Astrocyte (in vitro differentiated cells and primary cell): Measurements from ENCODE around the gene ITM2C.

Experiments used
- EZH2 ChIP-seq: IDR thresholded peaks from 2 replicates; pipeline ENCODE4 v1.6.1; 2012; ENCODE audit warnings: mild to moderate bottlenecking, low read length, inconsistent platforms; ENCODE audit not compliant: insufficient read depth
- TF ChIP-seq, protein P1 (sequence below): IDR thresholded peaks from 2 replicates; pipeline ENCODE4 v1.5.1; 2011; ENCODE audit warnings: low read depth, mild to moderate bottlenecking, inconsistent platforms, low read length, moderate library complexity; ENCODE audit not compliant: insufficient read depth

DNA sequence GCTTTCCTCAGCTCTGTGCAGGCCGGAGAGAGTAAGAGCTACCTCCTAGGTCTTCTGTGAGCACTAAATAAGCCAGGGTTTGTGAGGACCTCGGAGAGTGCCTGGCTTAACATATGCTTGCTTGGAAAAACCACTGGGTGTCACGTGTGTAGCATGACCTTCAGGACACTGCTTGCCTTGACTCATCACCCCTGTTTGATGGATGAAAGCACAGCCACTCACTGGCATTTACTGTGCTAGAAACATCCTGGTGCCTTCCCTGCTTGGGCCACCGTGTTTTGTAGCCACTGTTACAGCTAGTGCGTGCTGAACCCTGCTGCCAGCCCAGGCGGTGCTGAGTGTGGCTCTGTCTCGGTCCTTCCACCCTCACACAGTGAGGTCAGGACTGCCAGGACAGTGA lies 34.8 kb upstream of the ITM2C start:
- TF ChIP-seq, protein P1, sequence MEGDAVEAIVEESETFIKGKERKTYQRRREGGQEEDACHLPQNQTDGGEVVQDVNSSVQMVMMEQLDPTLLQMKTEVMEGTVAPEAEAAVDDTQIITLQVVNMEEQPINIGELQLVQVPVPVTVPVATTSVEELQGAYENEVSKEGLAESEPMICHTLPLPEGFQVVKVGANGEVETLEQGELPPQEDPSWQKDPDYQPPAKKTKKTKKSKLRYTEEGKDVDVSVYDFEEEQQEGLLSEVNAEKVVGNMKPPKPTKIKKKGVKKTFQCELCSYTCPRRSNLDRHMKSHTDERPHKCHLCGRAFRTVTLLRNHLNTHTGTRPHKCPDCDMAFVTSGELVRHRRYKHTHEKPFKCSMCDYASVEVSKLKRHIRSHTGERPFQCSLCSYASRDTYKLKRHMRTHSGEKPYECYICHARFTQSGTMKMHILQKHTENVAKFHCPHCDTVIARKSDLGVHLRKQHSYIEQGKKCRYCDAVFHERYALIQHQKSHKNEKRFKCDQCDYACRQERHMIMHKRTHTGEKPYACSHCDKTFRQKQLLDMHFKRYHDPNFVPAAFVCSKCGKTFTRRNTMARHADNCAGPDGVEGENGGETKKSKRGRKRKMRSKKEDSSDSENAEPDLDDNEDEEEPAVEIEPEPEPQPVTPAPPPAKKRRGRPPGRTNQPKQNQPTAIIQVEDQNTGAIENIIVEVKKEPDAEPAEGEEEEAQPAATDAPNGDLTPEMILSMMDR, result no peak
- TF ChIP-seq EZH2, result no peak
